ENCODE data around the gene FBXO24. TPM values are rescaled to one million over a fixed set of nuclear protein-coding genes. Genes with fewer than 3 reads are reported as not detected.
A peak's percentile ranks its signal among the peaks of the same experiment; 100 is the strongest.

The FBXO24 gene
- total RNA-seq, 1 donor from 2014 or later = 0.40 TPM

- intact Hi-C loops (cut with DNase I) = loop anchor here (5.0 kb wide), 2 partner anchors 87 to 107 kb away; partner anchors contain the start of genes GIGYF1 and GNB2
- no peak for DNase-seq (ENCODE audit: low spot score)
Observed at GRCh38 chr7:100584683-100585510, 1.2 kb upstream of the FBXO24 start.

GRCh38 chr7:100585511-100586265 is 440 bp upstream of the FBXO24 start, which contains the start of gene LRCH4:
Gene LRCH4 (minus strand): TSS chr7:100586129. CDS start chr7:100586100, 29 bp downstream.
- intact Hi-C loops (cut with DNase I) = loop anchor here (1.0 to 5.0 kb wide), 3 partner anchors 27 to 107 kb away; partner anchors contain the start of genes GIGYF1, GNB2 and MOSPD3
- peak; percentile 87 for DNase-seq (ENCODE audit: low spot score)

- intact Hi-C loops (cut with DNase I) = loop anchor here (2.0 to 5.0 kb wide), 3 partner anchors 14 to 104 kb away; partner anchors contain the start of genes GIGYF1, GNB2 and PCOLCE
- no peak for DNase-seq (ENCODE audit: low spot score)
Observed at GRCh38 chr7:100588438-100588837, 2.3 kb downstream of the FBXO24 start.

GRCh38 chr7:100589341-100589947 is 3.3 kb downstream of the FBXO24 start:
- intact Hi-C loops (cut with DNase I) = loop anchor here (2.0 to 5.0 kb wide), 3 partner anchors 13 to 103 kb away; partner anchors contain the start of genes GIGYF1, GNB2 and PCOLCE
- DNase-seq (ENCODE audit: low spot score) = no peak

- intact Hi-C loops (cut with DNase I) = no loop called here
- no peak for DNase-seq (ENCODE audit: low spot score)
Observed at GRCh38 chr7:100590077-100590737, 4.1 kb downstream of the FBXO24 start.

GRCh38 chr7:100591596-100591995 is 5.5 kb downstream of the FBXO24 start:
- no peak for DNase-seq (ENCODE audit: low spot score)
- intact Hi-C loops (cut with DNase I) = no loop called here

- no peak for DNase-seq (ENCODE audit: low spot score)
- intact Hi-C loops (cut with DNase I) = no loop called here
Observed at GRCh38 chr7:100595188-100595587, 9.1 kb downstream of the FBXO24 start.

GRCh38 chr7:100598425-100598824 is 12.3 kb downstream of the FBXO24 start:
- intact Hi-C loops (cut with DNase I) = no loop called here
- DNase-seq (ENCODE audit: low spot score) = no peak

- DNase-seq (ENCODE audit: low spot score) = no peak
- intact Hi-C loops (cut with DNase I) = no loop called here
Observed at GRCh38 chr7:100599911-100600729, 14.0 kb downstream of the FBXO24 start.

- intact Hi-C loops (cut with DNase I) = no loop called here
- DNase-seq (ENCODE audit: low spot score) = no peak
Observed at GRCh38 chr7:100600730-100601038, 14.6 kb downstream of the FBXO24 start.

- DNase-seq (ENCODE audit: low spot score) = no peak
- intact Hi-C loops (cut with DNase I) = loop anchor here (2.0 kb wide), 1 partner anchor 14 kb away; no protein-coding TSS in a partner anchor
Observed at GRCh38 chr7:100602889-100603725, 17.0 kb downstream of the FBXO24 start.

- intact Hi-C loops (cut with DNase I) = loop anchor here (2.0 kb wide), 1 partner anchor 15 kb away; no protein-coding TSS in a partner anchor
- DNase-seq (ENCODE audit: low spot score) = no peak
Observed at GRCh38 chr7:100603726-100604027, 17.5 kb downstream of the FBXO24 start.

GRCh38 chr7:100604028-100604975 is 18.2 kb downstream of the FBXO24 start:
- intact Hi-C loops (cut with DNase I) = no loop called here
- peak; percentile 90 for DNase-seq (ENCODE audit: low spot score)

- DNase-seq (ENCODE audit: low spot score) = no peak
Observed at GRCh38 chr7:100604976-100605911, 19.1 kb downstream of the FBXO24 start.

GRCh38 chr7:100606313-100606712 is 20.2 kb downstream of the FBXO24 start:
- no peak for DNase-seq (ENCODE audit: low spot score)
- intact Hi-C loops (cut with DNase I) = loop anchor here (5.0 kb wide), 1 partner anchor 86 kb away; the partner anchor contains the start of gene GIGYF1

More at GRCh38 chr7:100604976-100605911, 19.1 kb downstream of the FBXO24 start:
- intact Hi-C loops (cut with DNase I) = loop anchor here (5.0 kb wide), 1 partner anchor 87 kb away; the partner anchor contains the start of gene GIGYF1

Data from cardiac septum (tissue), 1 donor.